GM21619 (cell line): Measurements from ENCODE around the gene SLC10A3.

Experiments used
- ATAC-seq: cut with Tn5 transposase; IDR thresholded peaks from one replicate; pipeline ENCODE4 v1.9.1; 2021; ENCODE audit not compliant: unreplicated experiment

The SLC10A3 gene

GRCh38 chrX:154490414-154491083, at the start of gene SLC10A3:
TSS of gene SLC10A3 (minus strand) at chrX:154490629. CDS start at chrX:154488940, 1,689 bp downstream.
- peak; percentile 82 for ATAC-seq

- ATAC-seq: no peak
Measured at GRCh38 chrX:154539077-154539476, 48.6 kb upstream of the SLC10A3 start.

GRCh38 chrX:154535892-154536291, 45.5 kb upstream of the SLC10A3 start:
- ATAC-seq: no peak

GRCh38 chrX:154534526-154535322, 44.3 kb upstream of the SLC10A3 start:
- ATAC-seq: peak; percentile 66

GRCh38 chrX:154532690-154533089, 42.3 kb upstream of the SLC10A3 start:
- no peak for ATAC-seq

- no peak for ATAC-seq
Measured at GRCh38 chrX:154531626-154532025, 41.2 kb upstream of the SLC10A3 start.

- ATAC-seq: no peak
Measured at GRCh38 chrX:154530286-154530685, 39.9 kb upstream of the SLC10A3 start.

GRCh38 chrX:154529206-154529612, 38.8 kb upstream of the SLC10A3 start:
- ATAC-seq: no peak

GRCh38 chrX:154526901-154527675, 36.7 kb upstream of the SLC10A3 start:
- ATAC-seq: peak; percentile 82

- ATAC-seq: no peak
Measured at GRCh38 chrX:154525606-154526490, 35.4 kb upstream of the SLC10A3 start.

- ATAC-seq: no peak
Measured at GRCh38 chrX:154519389-154519788, 29.0 kb upstream of the SLC10A3 start.

GRCh38 chrX:154517101-154517781, 26.8 kb upstream of the SLC10A3 start:
- ATAC-seq: no peak

- ATAC-seq: no peak
Measured at GRCh38 chrX:154516656-154517100, 26.2 kb upstream of the SLC10A3 start.

GRCh38 chrX:154515966-154516655, 25.7 kb upstream of the SLC10A3 start, which contains the start of gene FAM3A:
TSS of gene FAM3A (minus strand) at chrX:154516232. CDS start at chrX:154515772, 460 bp downstream.
- peak; percentile 85 for ATAC-seq

GRCh38 chrX:154515090-154515965, 24.9 kb upstream of the SLC10A3 start:
- no peak for ATAC-seq

GRCh38 chrX:154513716-154514115, 23.3 kb upstream of the SLC10A3 start:
- no peak for ATAC-seq

GRCh38 chrX:154512879-154513553, 22.6 kb upstream of the SLC10A3 start:
- ATAC-seq: no peak

- ATAC-seq: no peak
Measured at GRCh38 chrX:154511761-154512160, 21.3 kb upstream of the SLC10A3 start.
